ENCODE measurements around the gene LRRC74A.
A peak's percentile ranks its signal among the peaks of the same experiment; 100 is the strongest.

LRRC74A gene

GRCh38 chr14:76868454-76869170 lies 42.4 kb downstream of the LRRC74A start:
- H3K4me3 ChIP-seq (ENCODE audit: control insufficient read depth, low read depth, low read length): no peak overlapping the region
- TF ChIP-seq CTCF (IDR thresholded peaks at IDR 0.05; ENCODE audit: control insufficient read depth, insufficient read depth, low read depth, low read length, missing control alignments): no peak
- DNase-seq (ENCODE audit: low read depth): no peak

- peak; percentile 31 for TF ChIP-seq CTCF (IDR thresholded peaks at IDR 0.05; ENCODE audit: control insufficient read depth, insufficient read depth, low read depth, low read length, missing control alignments)
- no peak for DNase-seq (ENCODE audit: low read depth)
These were observed 44.0 kb downstream of the LRRC74A start for GRCh38 chr14:76870166-76870565.

GRCh38 chr14:76872796-76873432 lies 46.7 kb downstream of the LRRC74A start:
- peak; percentile 82 for TF ChIP-seq CTCF (IDR thresholded peaks at IDR 0.05; ENCODE audit: control insufficient read depth, insufficient read depth, low read depth, low read length, missing control alignments)
- no peak for DNase-seq (ENCODE audit: low read depth)
- H3K4me3 ChIP-seq (ENCODE audit: control insufficient read depth, low read depth, low read length): no peak overlapping the region

More at GRCh38 chr14:76870166-76870565, 44.0 kb downstream of the LRRC74A start:
- no peak overlapping the region for H3K4me3 ChIP-seq (ENCODE audit: control insufficient read depth, low read depth, low read length)

- H3K4me3 ChIP-seq (ENCODE audit: control insufficient read depth, low read depth, low read length): no peak overlapping the region
- no peak for TF ChIP-seq CTCF (IDR thresholded peaks at IDR 0.05; ENCODE audit: control insufficient read depth, insufficient read depth, low read depth, low read length, missing control alignments)
- DNase-seq (ENCODE audit: low read depth): no peak
These were observed 48.5 kb downstream of the LRRC74A start for GRCh38 chr14:76874734-76875133.

GRCh38 chr14:76876076-76876475 lies 49.9 kb downstream of the LRRC74A start:
- peak; percentile 21 for DNase-seq (ENCODE audit: low read depth)
- TF ChIP-seq CTCF (IDR thresholded peaks at IDR 0.05; ENCODE audit: control insufficient read depth, insufficient read depth, low read depth, low read length, missing control alignments): peak; percentile 99
- no peak overlapping the region for H3K4me3 ChIP-seq (ENCODE audit: control insufficient read depth, low read depth, low read length)

- TF ChIP-seq CTCF (IDR thresholded peaks at IDR 0.05; ENCODE audit: control insufficient read depth, insufficient read depth, low read depth, low read length, missing control alignments): no peak
- DNase-seq (ENCODE audit: low read depth): no peak
- H3K4me3 ChIP-seq (ENCODE audit: control insufficient read depth, low read depth, low read length): no peak overlapping the region
These were observed 51.7 kb downstream of the LRRC74A start for GRCh38 chr14:76877871-76878270.
